GM23338 (cell line): ENCODE measurements around the gene RTF1. TPM values are rescaled to one million over a fixed set of nuclear protein-coding genes. Genes with fewer than 3 reads are reported as not detected.
"Not testable (repeated sequence)": the region's sequence is repeated elsewhere in the genome, so short reads cannot be mapped to it uniquely, and the experiment has no call there.

Experiments
- ATAC-seq: fragments of 200-7000 bp; cut with Tn5 transposase; 3 replicates; pipeline ENCODE4 v1.9.1; 2020
- DNase-seq: peaks from one replicate; pipeline ENCODE4 v3.0.0-alpha.2; 2015; ENCODE audit warnings: low spot score
- H2AFZ ChIP-seq: fragments of 200-600 bp; sonication (generic); 2 replicates; pipeline ENCODE4 v1.8.0; 2016; ENCODE audit warnings: antibody characterized with exemption, mild to moderate bottlenecking, moderate library complexity
- H3F3A ChIP-seq: fragments of 200-600 bp; sonication (generic); replicated peaks from 2 replicates; pipeline ENCODE4 v1.8.0; 2017; ENCODE audit warnings: antibody characterized with exemption, mixed run types, low read depth
- H3K27ac ChIP-seq: fragments of 200-600 bp; sonication (generic); 2 replicates; pipeline ENCODE4 v1.6.1; 2016; ENCODE audit warnings: low read depth
- H3K27me3 ChIP-seq: fragments of 200-600 bp; sonication (generic); 2 replicates; pipeline ENCODE4 v1.8.0; 2016; ENCODE audit warnings: mild to moderate bottlenecking, mixed run types, moderate library complexity; ENCODE audit not compliant: insufficient read depth
- H3K36me3 ChIP-seq: fragments of 200-600 bp; sonication (generic); 2 replicates; pipeline ENCODE4 v1.8.0; 2016; ENCODE audit warnings: mild to moderate bottlenecking; ENCODE audit not compliant: insufficient read depth
- H3K4me1 ChIP-seq: fragments of 200-600 bp; sonication (generic); 2 replicates; pipeline ENCODE4 v1.8.0; 2016; ENCODE audit warnings: mild to moderate bottlenecking, moderate library complexity; ENCODE audit not compliant: insufficient read depth
- H3K4me2 ChIP-seq: fragments of 200-600 bp; sonication (generic); 2 replicates; pipeline ENCODE4 v1.7.1; 2017; ENCODE audit warnings: mixed run types
- H3K4me3 ChIP-seq: fragments of 200-600 bp; sonication (generic); 2 replicates; pipeline ENCODE4 v1.6.1; 2016; ENCODE audit warnings: mixed run types
- H3K79me2 ChIP-seq: fragments of 200-600 bp; sonication (generic); replicated peaks from 2 replicates; pipeline ENCODE4 v1.8.0; 2017; ENCODE audit warnings: mild to moderate bottlenecking; ENCODE audit not compliant: insufficient read depth
- H3K9me2 ChIP-seq: fragments of 200-600 bp; sonication (generic); 2 replicates; pipeline ENCODE4 v1.8.0; 2017; ENCODE audit not compliant: insufficient read depth
- H4K20me1 ChIP-seq: fragments of 200-600 bp; sonication (generic); replicated peaks from 2 replicates; pipeline ENCODE4 v1.8.0; 2017; ENCODE audit warnings: mild to moderate bottlenecking; ENCODE audit not compliant: insufficient read depth
- H3K27ac Mint-ChIP-seq: 2 replicates; pipeline ENCODE4 v1.8.0; 2020; ENCODE audit warnings: inconsistent platforms, mild to moderate bottlenecking, moderate library complexity, mixed read lengths
- H3K27me3 Mint-ChIP-seq: 3 replicates; pipeline ENCODE4 v1.8.0; 2022; ENCODE audit warnings: low read depth, mild to moderate bottlenecking, moderate library complexity, mixed read lengths, inconsistent platforms; ENCODE audit not compliant: insufficient read depth, poor library complexity
- H3K36me3 Mint-ChIP-seq: 3 replicates; pipeline ENCODE4 v1.8.0; 2021; ENCODE audit warnings: low read depth, mild to moderate bottlenecking, inconsistent platforms, moderate library complexity, mixed read lengths
- H3K4me1 Mint-ChIP-seq: 3 replicates; pipeline ENCODE4 v1.8.0; 2020; ENCODE audit warnings: mild to moderate bottlenecking, inconsistent platforms, mixed read lengths
- H3K4me3 Mint-ChIP-seq: 3 replicates; pipeline ENCODE4 v1.8.0; 2021; ENCODE audit warnings: moderate library complexity, mild to moderate bottlenecking, inconsistent platforms, mixed read lengths
- H3K9me3 Mint-ChIP-seq: 3 replicates; pipeline ENCODE4 v1.8.0; 2020; ENCODE audit warnings: moderate library complexity, mild to moderate bottlenecking, inconsistent platforms, mixed read lengths
- CREB1 ChIP-seq: fragments of 250-450 bp; sonication (Bioruptor Pico); IDR thresholded peaks from 2 replicates; pipeline ENCODE4 v1.5.0; 2020; ENCODE audit warnings: low read depth, mild to moderate bottlenecking, moderate library complexity
- EZH2 ChIP-seq: fragments of 200-600 bp; sonication (generic); IDR thresholded peaks from one replicate; pipeline ENCODE4 v1.8.0; 2017; ENCODE audit warnings: antibody characterized with exemption, mild to moderate bottlenecking, low read depth; ENCODE audit not compliant: unreplicated experiment
- EZH2phosphoT487 ChIP-seq: fragments of 200-600 bp; sonication (generic); IDR thresholded peaks from one replicate; pipeline ENCODE4 v1.8.1; 2018; ENCODE audit warnings: antibody characterized with exemption; ENCODE audit not compliant: unreplicated experiment
- JUNB ChIP-seq: IDR thresholded peaks from one replicate; pipeline ENCODE4 v1.6.1; 2016; ENCODE audit warnings: antibody characterized with exemption; ENCODE audit not compliant: unreplicated experiment
- NANOG ChIP-seq: IDR thresholded peaks from 2 replicates; pipeline ENCODE4 v1.6.1; 2016; ENCODE audit warnings: antibody characterized with exemption, borderline replicate concordance
- STAT1 ChIP-seq: IDR thresholded peaks from one replicate; pipeline ENCODE4 v1.6.1; 2016; ENCODE audit warnings: antibody characterized with exemption; ENCODE audit not compliant: unreplicated experiment
- ZNF114 ChIP-seq: fragments of 250-450 bp; sonication (Bioruptor Pico); IDR thresholded peaks from 2 replicates; pipeline ENCODE4 v1.5.0; 2020; ENCODE audit warnings: mild to moderate bottlenecking, moderate library complexity
- ZNF331 ChIP-seq: fragments of 250-450 bp; sonication (Bioruptor Pico); IDR thresholded peaks from 2 replicates; pipeline ENCODE4 v1.5.0; 2020; ENCODE audit warnings: low read depth, mild to moderate bottlenecking, moderate library complexity
- polyA plus RNA-seq: library from polyadenylated mRNA; unstranded; fragments of >200 nt; fragmentation: Nextera tagmentation; extraction: Ambion mirVana; gene quantifications from 2 replicates; pipeline ENCODE4 v1.2.1, GENCODE V29; 2016
- total RNA-seq: library from RNA; depleted of rRNA; stranded (reverse); fragments of >200 nt; shearing (Covaris generic); gene quantifications from 2 replicates; pipeline ENCODE4 v1.2.3, GENCODE V29; 2014
- TF ChIP-seq, protein P1 (sequence below): IDR thresholded peaks from 2 replicates; pipeline ENCODE4 v1.6.1; 2016; ENCODE audit warnings: antibody characterized with exemption
- TF ChIP-seq, protein P2 (sequence below), 2 experiments: fragments of 200-600 bp in 1 of 2; sonication (generic) in 1 of 2; conservative IDR thresholded peaks; 2 replicates each; pipeline versions ENCODE4 v1.5.1 to v1.6.1; 2016 to 2017; ENCODE audit warnings: antibody characterized with exemption in 2 of 2, low read depth in 2 of 2, mild to moderate bottlenecking in 2 of 2, moderate library complexity in 1 of 2
- TF ChIP-seq, protein P3 (sequence below): IDR thresholded peaks from one replicate; pipeline ENCODE4 v1.6.1; 2018; ENCODE audit warnings: antibody characterized with exemption; ENCODE audit not compliant: unreplicated experiment

The RTF1 gene
- total and polyA plus RNA-seq, 2 experiments from 2014 or later, result 38.1 to 298 TPM

DNA sequence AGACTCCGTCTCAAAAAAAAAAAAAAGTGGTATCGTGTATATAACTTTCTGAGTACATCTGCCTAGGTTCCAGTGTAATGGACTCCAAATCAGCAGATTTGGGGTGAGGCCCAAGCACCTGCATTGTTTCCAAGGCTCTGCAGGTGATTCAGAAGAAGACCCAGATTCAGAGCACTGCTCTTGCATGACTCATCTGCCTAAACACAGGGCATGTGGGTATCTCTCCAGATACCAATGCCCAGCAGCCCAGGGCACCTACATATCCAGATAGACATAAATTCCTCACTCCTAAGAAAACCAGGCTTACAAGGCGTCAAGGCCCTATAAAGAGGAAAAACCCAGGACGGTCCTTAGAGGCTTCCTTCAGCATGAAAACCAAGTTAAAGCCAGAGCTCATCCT, 38.9 kb upstream of the RTF1 start:
- H3K36me3 ChIP-seq, result peaks cover 56% of the 10 kb centered on the region
- H3K4me2 ChIP-seq, result no peak overlapping the region
- H4K20me1 ChIP-seq, result no peaks in the 10 kb centered on the region
- DNase-seq (no peak), ATAC-seq (no peak)
- no peaks in the 10 kb centered on the region for H3K27me3 ChIP-seq
- H3K79me2 ChIP-seq, result no peaks in the 10 kb centered on the region
- H3K4me1 Mint-ChIP-seq, result no peaks in the 10 kb centered on the region
- H2AFZ ChIP-seq, result no peak overlapping the region
- H3K4me3 ChIP-seq, result no peak overlapping the region
- no peak overlapping the region for H3K27ac Mint-ChIP-seq
- H3K27ac ChIP-seq, result no peak overlapping the region
- peaks cover 83% of the 10 kb centered on the region for H3K36me3 Mint-ChIP-seq
- H3K4me1 ChIP-seq, result no peaks in the 10 kb centered on the region
- H3F3A ChIP-seq, result no peaks in the 10 kb centered on the region
- TF ChIP-seq EZH2, result no peak
- TF ChIP-seq ZNF114, result no peak
- TF ChIP-seq ZNF331 (CRISPR knock-in tag), result no peak
- H3K9me2 ChIP-seq, result no peaks in the 10 kb centered on the region
- no peak overlapping the region for H3K4me3 Mint-ChIP-seq
- peaks cover 10% of the 10 kb centered on the region for H3K27me3 Mint-ChIP-seq
- peaks cover 11% of the 10 kb centered on the region for H3K9me3 Mint-ChIP-seq

DNA sequence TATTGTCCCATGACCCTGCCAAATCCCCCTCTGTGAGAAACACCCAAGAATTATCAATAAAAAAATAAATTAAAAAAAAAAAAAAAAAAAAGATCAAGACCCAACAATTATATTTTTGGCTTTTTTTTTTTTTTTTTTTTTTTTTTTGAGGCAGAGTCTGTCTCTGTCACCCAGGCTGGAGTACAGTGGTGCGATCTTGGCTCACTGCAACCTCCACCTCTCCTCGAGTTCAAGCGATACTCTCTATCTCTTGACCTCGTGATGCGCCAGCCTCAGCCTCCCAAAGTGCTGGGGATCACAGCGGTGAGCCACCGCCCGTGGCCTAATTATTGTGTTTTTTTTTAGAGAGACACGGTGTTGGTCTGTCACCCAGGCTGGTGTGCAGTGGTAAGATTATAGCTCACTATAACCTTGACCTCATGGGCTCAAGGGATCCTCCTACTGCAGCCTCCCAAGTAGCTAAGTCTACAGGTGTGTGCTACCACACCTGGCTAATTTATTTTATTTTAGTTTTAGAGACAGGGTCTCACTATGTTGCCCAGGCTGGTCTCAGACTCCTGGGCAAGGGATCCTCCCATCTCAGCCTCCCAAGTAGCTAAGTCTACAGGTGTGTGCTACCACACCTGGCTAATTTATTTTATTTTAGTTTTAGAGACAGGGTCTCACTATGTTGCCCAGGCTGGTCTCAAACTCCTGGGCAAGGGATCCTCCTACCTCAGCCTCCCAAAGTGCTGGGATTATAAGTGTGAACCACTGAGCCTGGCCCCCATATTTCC, 32.7 kb upstream of the RTF1 start:
- H3K4me2 ChIP-seq, H3K79me2 ChIP-seq, DNase-seq, H3K27me3 ChIP-seq, H3K9me2 ChIP-seq, H3K4me3 ChIP-seq, H3K27ac ChIP-seq, H3F3A ChIP-seq, H3K4me1 Mint-ChIP-seq, H3K27ac Mint-ChIP-seq, H2AFZ ChIP-seq, H3K4me3 Mint-ChIP-seq, H3K27me3 Mint-ChIP-seq, H4K20me1 ChIP-seq, ATAC-seq, H3K4me1 ChIP-seq: not testable (repeated sequence)
- Mint-ChIP-seq H3K9me3 (peaks cover 14% of the 10 kb centered on the region), H3K36me3 (peaks cover 32% of the 10 kb centered on the region)
- H3K36me3 ChIP-seq, result peaks cover 23% of the 10 kb centered on the region

DNA sequence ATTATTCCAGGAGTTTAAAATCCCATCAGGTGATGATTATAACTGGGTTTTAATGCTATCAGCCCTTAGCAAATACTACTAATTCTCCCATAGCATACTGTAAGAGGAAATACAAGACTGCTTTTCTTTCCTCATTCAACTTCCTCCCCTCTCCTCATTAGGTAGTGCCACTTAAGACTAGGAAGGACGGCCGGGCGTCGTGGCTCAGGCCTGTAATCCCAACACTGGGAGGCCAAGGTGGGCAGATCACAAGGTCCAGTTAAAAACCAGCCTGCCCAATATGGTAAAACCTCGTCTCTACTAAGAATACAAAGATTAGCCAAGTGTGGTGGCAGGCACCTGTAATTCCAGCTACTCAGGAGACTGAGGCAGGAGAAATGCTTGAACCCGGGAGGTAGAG, 29.2 kb upstream of the RTF1 start:
- DNase-seq (no peak), ATAC-seq (no peak)
- Histone ChIP-seq H3K27me3 (no peaks in the 10 kb centered on the region), H3K27ac (no peak overlapping the region), H4K20me1 (no peaks in the 10 kb centered on the region), H3K36me3 (no peaks in the 10 kb centered on the region), H3K9me2 (no peaks in the 10 kb centered on the region), H3K4me1 (no peaks in the 10 kb centered on the region), H3K4me3 (no peak overlapping the region), H3K4me2 (no peak overlapping the region), H2AFZ (no peak overlapping the region), H3F3A (no peaks in the 10 kb centered on the region), H3K79me2 (no peaks in the 10 kb centered on the region)
- Mint-ChIP-seq H3K27ac (no peak overlapping the region), H3K9me3 (0 out of 3 replicates have a peak, but pooled peaks cover 2% of the 10 kb centered on the region), H3K36me3 (peaks cover 4% of the 10 kb centered on the region; the same call in 2 of the 3 replicates), H3K4me1 (no peaks in the 10 kb centered on the region), H3K4me3 (no peak overlapping the region), H3K27me3 (peaks cover 2% of the 10 kb centered on the region)
- TF ChIP-seq STAT1 (no peak), EZH2phosphoT487 (no peak), JUNB (no peak), CREB1 (CRISPR knock-in tag) (no peak), NANOG (no peak), ZNF114 (no peak), EZH2 (no peak)
- TF ChIP-seq, protein P1, sequence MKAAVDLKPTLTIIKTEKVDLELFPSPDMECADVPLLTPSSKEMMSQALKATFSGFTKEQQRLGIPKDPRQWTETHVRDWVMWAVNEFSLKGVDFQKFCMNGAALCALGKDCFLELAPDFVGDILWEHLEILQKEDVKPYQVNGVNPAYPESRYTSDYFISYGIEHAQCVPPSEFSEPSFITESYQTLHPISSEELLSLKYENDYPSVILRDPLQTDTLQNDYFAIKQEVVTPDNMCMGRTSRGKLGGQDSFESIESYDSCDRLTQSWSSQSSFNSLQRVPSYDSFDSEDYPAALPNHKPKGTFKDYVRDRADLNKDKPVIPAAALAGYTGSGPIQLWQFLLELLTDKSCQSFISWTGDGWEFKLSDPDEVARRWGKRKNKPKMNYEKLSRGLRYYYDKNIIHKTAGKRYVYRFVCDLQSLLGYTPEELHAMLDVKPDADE, result no peak
- TF ChIP-seq, protein P2, sequence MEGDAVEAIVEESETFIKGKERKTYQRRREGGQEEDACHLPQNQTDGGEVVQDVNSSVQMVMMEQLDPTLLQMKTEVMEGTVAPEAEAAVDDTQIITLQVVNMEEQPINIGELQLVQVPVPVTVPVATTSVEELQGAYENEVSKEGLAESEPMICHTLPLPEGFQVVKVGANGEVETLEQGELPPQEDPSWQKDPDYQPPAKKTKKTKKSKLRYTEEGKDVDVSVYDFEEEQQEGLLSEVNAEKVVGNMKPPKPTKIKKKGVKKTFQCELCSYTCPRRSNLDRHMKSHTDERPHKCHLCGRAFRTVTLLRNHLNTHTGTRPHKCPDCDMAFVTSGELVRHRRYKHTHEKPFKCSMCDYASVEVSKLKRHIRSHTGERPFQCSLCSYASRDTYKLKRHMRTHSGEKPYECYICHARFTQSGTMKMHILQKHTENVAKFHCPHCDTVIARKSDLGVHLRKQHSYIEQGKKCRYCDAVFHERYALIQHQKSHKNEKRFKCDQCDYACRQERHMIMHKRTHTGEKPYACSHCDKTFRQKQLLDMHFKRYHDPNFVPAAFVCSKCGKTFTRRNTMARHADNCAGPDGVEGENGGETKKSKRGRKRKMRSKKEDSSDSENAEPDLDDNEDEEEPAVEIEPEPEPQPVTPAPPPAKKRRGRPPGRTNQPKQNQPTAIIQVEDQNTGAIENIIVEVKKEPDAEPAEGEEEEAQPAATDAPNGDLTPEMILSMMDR (conservative IDR thresholded peaks at IDR 0.05; ENCODE audit: low read depth in 2 of 2), result no peak
- TF ChIP-seq, protein P3, sequence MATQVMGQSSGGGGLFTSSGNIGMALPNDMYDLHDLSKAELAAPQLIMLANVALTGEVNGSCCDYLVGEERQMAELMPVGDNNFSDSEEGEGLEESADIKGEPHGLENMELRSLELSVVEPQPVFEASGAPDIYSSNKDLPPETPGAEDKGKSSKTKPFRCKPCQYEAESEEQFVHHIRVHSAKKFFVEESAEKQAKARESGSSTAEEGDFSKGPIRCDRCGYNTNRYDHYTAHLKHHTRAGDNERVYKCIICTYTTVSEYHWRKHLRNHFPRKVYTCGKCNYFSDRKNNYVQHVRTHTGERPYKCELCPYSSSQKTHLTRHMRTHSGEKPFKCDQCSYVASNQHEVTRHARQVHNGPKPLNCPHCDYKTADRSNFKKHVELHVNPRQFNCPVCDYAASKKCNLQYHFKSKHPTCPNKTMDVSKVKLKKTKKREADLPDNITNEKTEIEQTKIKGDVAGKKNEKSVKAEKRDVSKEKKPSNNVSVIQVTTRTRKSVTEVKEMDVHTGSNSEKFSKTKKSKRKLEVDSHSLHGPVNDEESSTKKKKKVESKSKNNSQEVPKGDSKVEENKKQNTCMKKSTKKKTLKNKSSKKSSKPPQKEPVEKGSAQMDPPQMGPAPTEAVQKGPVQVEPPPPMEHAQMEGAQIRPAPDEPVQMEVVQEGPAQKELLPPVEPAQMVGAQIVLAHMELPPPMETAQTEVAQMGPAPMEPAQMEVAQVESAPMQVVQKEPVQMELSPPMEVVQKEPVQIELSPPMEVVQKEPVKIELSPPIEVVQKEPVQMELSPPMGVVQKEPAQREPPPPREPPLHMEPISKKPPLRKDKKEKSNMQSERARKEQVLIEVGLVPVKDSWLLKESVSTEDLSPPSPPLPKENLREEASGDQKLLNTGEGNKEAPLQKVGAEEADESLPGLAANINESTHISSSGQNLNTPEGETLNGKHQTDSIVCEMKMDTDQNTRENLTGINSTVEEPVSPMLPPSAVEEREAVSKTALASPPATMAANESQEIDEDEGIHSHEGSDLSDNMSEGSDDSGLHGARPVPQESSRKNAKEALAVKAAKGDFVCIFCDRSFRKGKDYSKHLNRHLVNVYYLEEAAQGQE, result no peak
